H9 (cell line): ENCODE measurements around the gene NAA50. TPM values are rescaled to one million over a fixed set of nuclear protein-coding genes. Genes with fewer than 3 reads are reported as not detected.
A peak's percentile ranks its signal among the peaks of the same experiment; 100 is the strongest.

Experiments
- DNase-seq: peaks from one replicate; pipeline ENCODE4 v3.0.0-alpha.2; 2017
- H2AFZ ChIP-seq: one replicate; pipeline ENCODE4 v1.6.1; 2013; ENCODE audit warnings: mild to moderate bottlenecking, low read length, control low read depth, moderate library complexity
- H2AK5ac ChIP-seq: 2 replicates; pipeline ENCODE4 v1.6.1; 2013; ENCODE audit warnings: low read length, control low read depth, mixed read lengths; ENCODE audit not compliant: insufficient read length
- H2BK120ac ChIP-seq: one replicate; pipeline ENCODE4 v1.6.1; 2013; ENCODE audit warnings: low read depth, mild to moderate bottlenecking, low read length, control low read depth, inconsistent platforms; ENCODE audit not compliant: poor library complexity, severe bottlenecking
- H2BK12ac ChIP-seq: 2 replicates; pipeline ENCODE4 v1.6.1; 2013; ENCODE audit warnings: low read length, control low read depth, mixed read lengths, low read depth; ENCODE audit not compliant: insufficient read length
- H2BK15ac ChIP-seq: 2 replicates; pipeline ENCODE4 v1.6.1; 2013; ENCODE audit warnings: low read depth, low read length, control low read depth
- H2BK20ac ChIP-seq: one replicate; pipeline ENCODE4 v1.6.1; 2013; ENCODE audit warnings: low read depth, mild to moderate bottlenecking, low read length, control low read depth, inconsistent platforms; ENCODE audit not compliant: poor library complexity, severe bottlenecking
- H2BK5ac ChIP-seq: 2 replicates; pipeline ENCODE4 v1.6.1; 2013; ENCODE audit warnings: low read length, control low read depth, mixed read lengths; ENCODE audit not compliant: insufficient read length
- H3K14ac ChIP-seq: 2 replicates; pipeline ENCODE4 v1.6.1; 2013; ENCODE audit warnings: low read length, control low read depth; ENCODE audit not compliant: insufficient read depth
- H3K18ac ChIP-seq: 2 replicates; pipeline ENCODE4 v1.6.1; 2013; ENCODE audit warnings: low read depth, mild to moderate bottlenecking, mixed read lengths, low read length, control low read depth; ENCODE audit not compliant: insufficient read length
- H3K23ac ChIP-seq: 2 replicates; pipeline ENCODE4 v1.6.1; 2013; ENCODE audit warnings: low read length, control low read depth, mixed read lengths, low read depth; ENCODE audit not compliant: insufficient read length
- H3K23me2 ChIP-seq: 2 replicates; pipeline ENCODE4 v1.6.1; 2013; ENCODE audit warnings: low read depth, mild to moderate bottlenecking, mixed read lengths, low read length, control low read depth; ENCODE audit not compliant: insufficient read length, poor library complexity, severe bottlenecking
- H3K27ac ChIP-seq: 2 replicates; pipeline ENCODE4 v1.5.1; 2013; ENCODE audit warnings: low read length, control low read depth, mixed read lengths, low read depth; ENCODE audit not compliant: insufficient read length
- H3K27me3 ChIP-seq: 2 replicates; pipeline ENCODE4 v1.6.1; 2013; ENCODE audit warnings: low read length, control low read depth, inconsistent platforms; ENCODE audit not compliant: insufficient read depth
- H3K4ac ChIP-seq: 2 replicates; pipeline ENCODE4 v1.6.1; 2013; ENCODE audit warnings: low read depth, mild to moderate bottlenecking, control low read depth, inconsistent platforms, low read length, moderate library complexity
- H3K4me1 ChIP-seq: 2 replicates; pipeline ENCODE4 v1.6.1; 2013; ENCODE audit warnings: low read length, control low read depth, inconsistent platforms; ENCODE audit not compliant: insufficient read depth
- H3K4me2 ChIP-seq: 2 replicates; pipeline ENCODE4 v1.6.1; 2013; ENCODE audit warnings: low read length, control low read depth, mixed read lengths; ENCODE audit not compliant: insufficient read length, insufficient read depth
- H3K56ac ChIP-seq: 2 replicates; pipeline ENCODE4 v1.6.1; 2013; ENCODE audit warnings: low read depth, mild to moderate bottlenecking, mixed read lengths, low read length, control low read depth; ENCODE audit not compliant: insufficient read length
- H3K79me1 ChIP-seq: 2 replicates; pipeline ENCODE4 v1.6.1; 2013; ENCODE audit warnings: low read depth, mild to moderate bottlenecking, moderate library complexity, low read length, control low read depth, inconsistent platforms; ENCODE audit not compliant: insufficient read depth, poor library complexity, severe bottlenecking
- H3K79me2 ChIP-seq: 2 replicates; pipeline ENCODE4 v1.6.1; 2013; ENCODE audit warnings: low read length, control low read depth, inconsistent platforms; ENCODE audit not compliant: insufficient read depth
- H3K9ac ChIP-seq: 2 replicates; pipeline ENCODE4 v1.6.1; 2013; ENCODE audit warnings: low read length, control low read depth, mixed read lengths; ENCODE audit not compliant: insufficient read length; ENCODE audit errors: extremely low read depth
- H3K9me3 ChIP-seq: one replicate; pipeline ENCODE4 v1.6.1; 2013; ENCODE audit warnings: low read depth, low read length, inconsistent platforms; ENCODE audit not compliant: control insufficient read depth
- H3T11ph ChIP-seq: one replicate; pipeline ENCODE4 v1.6.1; 2013; ENCODE audit warnings: mild to moderate bottlenecking, low read length, control low read depth, inconsistent platforms
- H4K20me1 ChIP-seq: one replicate; pipeline ENCODE4 v1.6.1; 2013; ENCODE audit not compliant: control insufficient read depth, insufficient read length, insufficient read depth
- H4K5ac ChIP-seq: 2 replicates; pipeline ENCODE4 v1.6.1; 2013; ENCODE audit warnings: low read depth, mild to moderate bottlenecking, mixed read lengths, low read length, control low read depth; ENCODE audit not compliant: insufficient read length
- H4K8ac ChIP-seq: replicated peaks from 2 replicates; pipeline ENCODE4 v1.6.1; 2013; ENCODE audit warnings: low read length, control low read depth, mixed read lengths, low read depth; ENCODE audit not compliant: insufficient read length
- H4K91ac ChIP-seq: 2 replicates; pipeline ENCODE4 v1.6.1; 2013; ENCODE audit warnings: low read depth, mild to moderate bottlenecking, moderate library complexity, mixed read lengths, low read length, control low read depth; ENCODE audit not compliant: insufficient read length
- H3K27ac Mint-ChIP-seq, 3 experiments: 2 replicates in 2 of 3; 3 replicates in 1 of 3; pipeline ENCODE4 v1.8.0; 2020 to 2021; ENCODE audit warnings: mixed read lengths in 3 of 3, mild to moderate bottlenecking in 1 of 3, moderate library complexity in 1 of 3
- H3K27me3 Mint-ChIP-seq: 2 replicates; pipeline ENCODE4 v1.8.0; 2021; ENCODE audit warnings: low read depth, mild to moderate bottlenecking, moderate library complexity, mixed read lengths
- H3K36me3 Mint-ChIP-seq, 3 experiments: 2 replicates in 2 of 3; 3 replicates in 1 of 3; pipeline ENCODE4 v1.8.0; 2020 to 2021; ENCODE audit warnings: low read depth in 3 of 3, mixed read lengths in 3 of 3; ENCODE audit not compliant: insufficient read depth in 1 of 3
- H3K4me1 Mint-ChIP-seq, 2 experiments: 2 replicates each; pipeline ENCODE4 v1.8.0; 2020; ENCODE audit warnings: mixed read lengths in 2 of 2
- H3K4me3 Mint-ChIP-seq, 2 experiments: 2 replicates in 1 of 2; 3 replicates in 1 of 2; pipeline ENCODE4 v1.8.0; 2020 to 2021; ENCODE audit warnings: mild to moderate bottlenecking in 2 of 2, mixed read lengths in 2 of 2, moderate library complexity in 1 of 2
- H3K9me3 Mint-ChIP-seq, 2 experiments: 2 replicates in 1 of 2; 3 replicates in 1 of 2; pipeline ENCODE4 v1.8.0; 2020; ENCODE audit warnings: mild to moderate bottlenecking in 2 of 2, mixed read lengths in 2 of 2, moderate library complexity in 1 of 2
- CTCF ChIP-seq: fragments of 200-600 bp; sonication (generic); conservative IDR thresholded peaks from 3 replicates; pipeline ENCODE4 v1.8.0; 2021; ENCODE audit warnings: antibody characterized with exemption, mild to moderate bottlenecking
- WGBS: extraction: QIAGEN DNeasy Blood & Tissue Kit; methylation state at CpG from one replicate; pipeline ENCODE4 v1.1.7; 2013; ENCODE audit warnings: missing lambda C conversion rate, low lambda C conversion rate, mixed read lengths; ENCODE audit not compliant: insufficient read length; ENCODE audit errors: extremely low coverage; 5-methylcytosine and 5-hydroxymethylcytosine counted together
- total RNA-seq: library from RNA; stranded (reverse); gene quantifications from 2 replicates; pipeline ENCODE4 v1.2.1, GENCODE V29; 2021

The NAA50 gene
- total RNA-seq, 1 experiment from 2014 or later, result 216 TPM

- peak within 1 kb of the TSS; percentile 9 for H2AFZ ChIP-seq
- no peak within 1 kb of the TSS for H2BK20ac ChIP-seq
- no peak within 1 kb of the TSS for H3K23ac ChIP-seq
- peaks cover 0 to 2% of the 10 kb centered on the region in 2 experiments; a peak in 1 of 5 replicates for H3K9me3 Mint-ChIP-seq
- H3K4me1 ChIP-seq, result no peaks in the 10 kb centered on the region
- H3K79me1 ChIP-seq, result no peaks in the 10 kb centered on the region
- peak within 1 kb of the TSS; percentile 98 for H3K18ac ChIP-seq
- no peaks in the 10 kb centered on the region for H3K27me3 ChIP-seq
- H2BK12ac ChIP-seq, result peak within 1 kb of the TSS; percentile 58
- peak; percentile 91 for DNase-seq
- WGBS, result no CpG with 5 or more reads among the region's 34 CpGs
- H3K56ac ChIP-seq, result peak within 1 kb of the TSS; percentile 39
- peak within 1 kb of the TSS; percentile 96 for H3K27ac ChIP-seq
- no peaks in the 10 kb centered on the region for H3K9me3 ChIP-seq
- H2BK5ac ChIP-seq, result peak within 1 kb of the TSS; percentile 56
- no peak for TF ChIP-seq CTCF
- H3K9ac ChIP-seq, result peak within 1 kb of the TSS; percentile 95
- H2BK120ac ChIP-seq, result peak within 1 kb of the TSS; percentile 97
- H4K5ac ChIP-seq, result peak within 1 kb of the TSS; percentile 83
- peak within 1 kb of the TSS; percentile 100 for H3K27ac Mint-ChIP-seq
- peaks cover 0 to 10% (median 7%) of the 10 kb centered on the region in 3 experiments; a peak in 5 of 7 replicates for H3K36me3 Mint-ChIP-seq
- no peaks in the 10 kb centered on the region for H3K27me3 Mint-ChIP-seq
- no peak within 1 kb of the TSS for H2AK5ac ChIP-seq
- H3K4ac ChIP-seq, result peak within 1 kb of the TSS; percentile 20; the same call in 1 of the 2 replicates
- H3T11ph ChIP-seq, result peak within 1 kb of the TSS; percentile 93
- H3K4me1 Mint-ChIP-seq, result peaks cover 35 to 47% of the 10 kb centered on the region in 2 experiments
- no peak within 1 kb of the TSS for H4K8ac ChIP-seq
- H3K4me2 ChIP-seq, result peak within 1 kb of the TSS; percentile 70
- peaks cover 3% of the 10 kb centered on the region for H3K23me2 ChIP-seq
- peak within 1 kb of the TSS; percentile 94 to 96 for H3K4me3 Mint-ChIP-seq
- H3K79me2 ChIP-seq, result peaks cover 34% of the 10 kb centered on the region; the same call in 1 of the 2 replicates
- no peak within 1 kb of the TSS for H4K91ac ChIP-seq
- H4K20me1 ChIP-seq, result no peaks in the 10 kb centered on the region
- H2BK15ac ChIP-seq, result no peak within 1 kb of the TSS
- peak within 1 kb of the TSS; percentile 86 for H3K14ac ChIP-seq
Measured at GRCh38 chr3:113746548-113747282, 666 bp upstream of the NAA50 start, which contains the start of gene ATP6V1A. ATP6V1A (plus strand) TSS chr3:113747035; CDS start chr3:113778754, 31,719 bp downstream.
